HG03439 (cell line): Measurements from ENCODE around the gene DCAF12.
A peak's percentile ranks its signal among the peaks of the same experiment; 100 is the strongest.
"Not testable (repeated sequence)": the region's sequence is repeated elsewhere in the genome, so short reads cannot be mapped to it uniquely, and the experiment has no call there.

Source experiments
- ATAC-seq: cut with Tn5 transposase; IDR thresholded peaks from one replicate; pipeline ENCODE4 v1.9.1; 2021; ENCODE audit warnings: mild to moderate bottlenecking, moderate library complexity; ENCODE audit not compliant: unreplicated experiment

The DCAF12 gene

GRCh38 chr9:34072410-34072809 is 54.1 kb downstream of the DCAF12 start:
- ATAC-seq, result no peak

- no peak for ATAC-seq
Observed at GRCh38 chr9:34070606-34071324, 55.7 kb downstream of the DCAF12 start.

- ATAC-seq, result no peak
Observed at GRCh38 chr9:34069831-34070230, 56.7 kb downstream of the DCAF12 start.

GRCh38 chr9:34065541-34065940 is 61.0 kb downstream of the DCAF12 start:
- no peak for ATAC-seq

GRCh38 chr9:34059954-34060353 is 66.5 kb downstream of the DCAF12 start:
- ATAC-seq, result no peak

- ATAC-seq, result no peak
Observed at GRCh38 chr9:34059281-34059680, 67.2 kb downstream of the DCAF12 start.

GRCh38 chr9:34049630-34050384 is 76.7 kb downstream of the DCAF12 start:
- no peak for ATAC-seq

GRCh38 chr9:34048727-34049629 is 77.5 kb downstream of the DCAF12 start, which contains the start of gene UBAP2:
Gene UBAP2 (minus strand): TSS chr9:34048887. CDS start chr9:34017148, 31,739 bp downstream.
- ATAC-seq, result peak; percentile 84

- ATAC-seq, result peak; percentile 28
Observed at GRCh38 chr9:34047864-34048726, 78.4 kb downstream of the DCAF12 start.

GRCh38 chr9:34046784-34047379 is 79.6 kb downstream of the DCAF12 start:
- ATAC-seq, result no peak

GRCh38 chr9:34045903-34046302 is 80.6 kb downstream of the DCAF12 start:
- ATAC-seq, result no peak

GRCh38 chr9:34042074-34042473 is 84.4 kb downstream of the DCAF12 start:
- ATAC-seq, result not testable (repeated sequence)

- ATAC-seq, result not testable (repeated sequence)
Observed at GRCh38 chr9:34038851-34039250, 87.6 kb downstream of the DCAF12 start.

GRCh38 chr9:34037626-34038025 is 88.9 kb downstream of the DCAF12 start:
- no peak for ATAC-seq

- no peak for ATAC-seq
Observed at GRCh38 chr9:34036625-34037024, 89.9 kb downstream of the DCAF12 start.
